Measurements from ENCODE around the gene KLHL3. TPM values are rescaled to one million over a fixed set of nuclear protein-coding genes. Genes with fewer than 3 reads are reported as not detected.

KLHL3 gene
- total and polyA plus RNA-seq, 9 of the 15 experiments (the other 6 are each of a cell fraction or from before 2014, with no cell fraction given) = under 0.01 to 1.5 (median 0.22) TPM

DNA sequence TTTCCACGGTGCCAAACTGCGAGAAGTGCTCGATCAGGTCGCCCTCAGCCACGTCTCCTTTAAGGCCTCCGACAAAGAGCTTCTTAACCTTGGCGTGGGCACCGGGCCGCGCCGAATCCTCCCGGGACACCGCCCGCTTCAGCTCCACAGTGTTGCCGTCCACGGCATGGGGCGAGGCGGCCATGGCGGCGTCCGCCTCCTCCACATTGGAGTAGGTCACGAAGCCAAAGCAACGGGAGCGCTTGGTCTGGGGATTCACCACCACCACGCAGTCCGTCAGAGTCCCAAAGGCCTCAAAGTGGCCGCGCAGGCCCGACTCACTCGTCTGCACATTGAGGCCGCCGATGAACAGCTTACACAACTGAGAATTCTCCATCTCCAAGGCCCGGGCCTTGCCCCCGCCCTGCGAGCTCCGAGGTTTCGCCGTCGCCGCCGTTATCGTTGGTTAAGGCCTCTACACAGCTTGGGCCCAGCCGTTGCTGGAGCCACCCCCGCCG, 17.9 kb upstream of the KLHL3 start (continued):
- TF ChIP-seq, protein P1, sequence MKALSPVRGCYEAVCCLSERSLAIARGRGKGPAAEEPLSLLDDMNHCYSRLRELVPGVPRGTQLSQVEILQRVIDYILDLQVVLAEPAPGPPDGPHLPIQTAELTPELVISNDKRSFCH (CRISPR knock-in tag; IDR thresholded peaks at IDR 0.05) = no peak
- TF ChIP-seq, protein P1 (tag; IDR thresholded peaks at IDR 0.05) = 0 out of 2 replicates have a peak, but pooled peaks have one; percentile 27
- TF ChIP-seq ZNF586 (CRISPR knock-in tag; conservative IDR thresholded peaks at IDR 0.05) = no peak
- TF ChIP-seq, protein P2, sequence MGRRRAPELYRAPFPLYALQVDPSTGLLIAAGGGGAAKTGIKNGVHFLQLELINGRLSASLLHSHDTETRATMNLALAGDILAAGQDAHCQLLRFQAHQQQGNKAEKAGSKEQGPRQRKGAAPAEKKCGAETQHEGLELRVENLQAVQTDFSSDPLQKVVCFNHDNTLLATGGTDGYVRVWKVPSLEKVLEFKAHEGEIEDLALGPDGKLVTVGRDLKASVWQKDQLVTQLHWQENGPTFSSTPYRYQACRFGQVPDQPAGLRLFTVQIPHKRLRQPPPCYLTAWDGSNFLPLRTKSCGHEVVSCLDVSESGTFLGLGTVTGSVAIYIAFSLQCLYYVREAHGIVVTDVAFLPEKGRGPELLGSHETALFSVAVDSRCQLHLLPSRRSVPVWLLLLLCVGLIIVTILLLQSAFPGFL (CRISPR knock-in tag; IDR thresholded peaks at IDR 0.05) = no peak
- TF ChIP-seq, protein P3, sequence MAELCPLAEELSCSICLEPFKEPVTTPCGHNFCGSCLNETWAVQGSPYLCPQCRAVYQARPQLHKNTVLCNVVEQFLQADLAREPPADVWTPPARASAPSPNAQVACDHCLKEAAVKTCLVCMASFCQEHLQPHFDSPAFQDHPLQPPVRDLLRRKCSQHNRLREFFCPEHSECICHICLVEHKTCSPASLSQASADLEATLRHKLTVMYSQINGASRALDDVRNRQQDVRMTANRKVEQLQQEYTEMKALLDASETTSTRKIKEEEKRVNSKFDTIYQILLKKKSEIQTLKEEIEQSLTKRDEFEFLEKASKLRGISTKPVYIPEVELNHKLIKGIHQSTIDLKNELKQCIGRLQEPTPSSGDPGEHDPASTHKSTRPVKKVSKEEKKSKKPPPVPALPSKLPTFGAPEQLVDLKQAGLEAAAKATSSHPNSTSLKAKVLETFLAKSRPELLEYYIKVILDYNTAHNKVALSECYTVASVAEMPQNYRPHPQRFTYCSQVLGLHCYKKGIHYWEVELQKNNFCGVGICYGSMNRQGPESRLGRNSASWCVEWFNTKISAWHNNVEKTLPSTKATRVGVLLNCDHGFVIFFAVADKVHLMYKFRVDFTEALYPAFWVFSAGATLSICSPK (IDR thresholded peaks at IDR 0.05; ENCODE audit: borderline replicate concordance) = 0 out of 2 replicates have a peak, but pooled peaks have one; percentile 68
- TF ChIP-seq, protein P4, sequence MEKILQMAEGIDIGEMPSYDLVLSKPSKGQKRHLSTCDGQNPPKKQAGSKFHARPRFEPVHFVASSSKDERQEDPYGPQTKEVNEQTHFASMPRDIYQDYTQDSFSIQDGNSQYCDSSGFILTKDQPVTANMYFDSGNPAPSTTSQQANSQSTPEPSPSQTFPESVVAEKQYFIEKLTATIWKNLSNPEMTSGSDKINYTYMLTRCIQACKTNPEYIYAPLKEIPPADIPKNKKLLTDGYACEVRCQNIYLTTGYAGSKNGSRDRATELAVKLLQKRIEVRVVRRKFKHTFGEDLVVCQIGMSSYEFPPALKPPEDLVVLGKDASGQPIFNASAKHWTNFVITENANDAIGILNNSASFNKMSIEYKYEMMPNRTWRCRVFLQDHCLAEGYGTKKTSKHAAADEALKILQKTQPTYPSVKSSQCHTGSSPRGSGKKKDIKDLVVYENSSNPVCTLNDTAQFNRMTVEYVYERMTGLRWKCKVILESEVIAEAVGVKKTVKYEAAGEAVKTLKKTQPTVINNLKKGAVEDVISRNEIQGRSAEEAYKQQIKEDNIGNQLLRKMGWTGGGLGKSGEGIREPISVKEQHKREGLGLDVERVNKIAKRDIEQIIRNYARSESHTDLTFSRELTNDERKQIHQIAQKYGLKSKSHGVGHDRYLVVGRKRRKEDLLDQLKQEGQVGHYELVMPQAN (IDR thresholded peaks at IDR 0.05; ENCODE audit: borderline replicate concordance) = peak; percentile 59
- TF ChIP-seq EGR1 (conservative IDR thresholded peaks at IDR 0.05) = no peak
- TF ChIP-seq SUPT5H (IDR thresholded peaks at IDR 0.05) = no peak
- peak; percentile 24; the same call in 1 of the 2 replicates for TF ChIP-seq NR3C1 (CRISPR knock-in tag; IDR thresholded peaks at IDR 0.05)
- TF ChIP-seq, protein P5, sequence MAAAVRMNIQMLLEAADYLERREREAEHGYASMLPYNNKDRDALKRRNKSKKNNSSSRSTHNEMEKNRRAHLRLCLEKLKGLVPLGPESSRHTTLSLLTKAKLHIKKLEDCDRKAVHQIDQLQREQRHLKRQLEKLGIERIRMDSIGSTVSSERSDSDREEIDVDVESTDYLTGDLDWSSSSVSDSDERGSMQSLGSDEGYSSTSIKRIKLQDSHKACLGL (CRISPR knock-in tag; IDR thresholded peaks at IDR 0.05; ENCODE audit: borderline replicate concordance, poor library complexity, severe bottlenecking) = no peak
- TF ChIP-seq HDAC1 (IDR thresholded peaks at IDR 0.05) = peak in 1 of 2 experiments; percentile 34; a peak in 1 of 4 replicates
- TF ChIP-seq RBFOX2 (IDR thresholded peaks at IDR 0.05; ENCODE audit: low read depth, low read length) = peak; percentile 78
- no peak for TF ChIP-seq ZNF224 (CRISPR knock-in tag; IDR thresholded peaks at IDR 0.05)
- TF ChIP-seq, protein P6, sequence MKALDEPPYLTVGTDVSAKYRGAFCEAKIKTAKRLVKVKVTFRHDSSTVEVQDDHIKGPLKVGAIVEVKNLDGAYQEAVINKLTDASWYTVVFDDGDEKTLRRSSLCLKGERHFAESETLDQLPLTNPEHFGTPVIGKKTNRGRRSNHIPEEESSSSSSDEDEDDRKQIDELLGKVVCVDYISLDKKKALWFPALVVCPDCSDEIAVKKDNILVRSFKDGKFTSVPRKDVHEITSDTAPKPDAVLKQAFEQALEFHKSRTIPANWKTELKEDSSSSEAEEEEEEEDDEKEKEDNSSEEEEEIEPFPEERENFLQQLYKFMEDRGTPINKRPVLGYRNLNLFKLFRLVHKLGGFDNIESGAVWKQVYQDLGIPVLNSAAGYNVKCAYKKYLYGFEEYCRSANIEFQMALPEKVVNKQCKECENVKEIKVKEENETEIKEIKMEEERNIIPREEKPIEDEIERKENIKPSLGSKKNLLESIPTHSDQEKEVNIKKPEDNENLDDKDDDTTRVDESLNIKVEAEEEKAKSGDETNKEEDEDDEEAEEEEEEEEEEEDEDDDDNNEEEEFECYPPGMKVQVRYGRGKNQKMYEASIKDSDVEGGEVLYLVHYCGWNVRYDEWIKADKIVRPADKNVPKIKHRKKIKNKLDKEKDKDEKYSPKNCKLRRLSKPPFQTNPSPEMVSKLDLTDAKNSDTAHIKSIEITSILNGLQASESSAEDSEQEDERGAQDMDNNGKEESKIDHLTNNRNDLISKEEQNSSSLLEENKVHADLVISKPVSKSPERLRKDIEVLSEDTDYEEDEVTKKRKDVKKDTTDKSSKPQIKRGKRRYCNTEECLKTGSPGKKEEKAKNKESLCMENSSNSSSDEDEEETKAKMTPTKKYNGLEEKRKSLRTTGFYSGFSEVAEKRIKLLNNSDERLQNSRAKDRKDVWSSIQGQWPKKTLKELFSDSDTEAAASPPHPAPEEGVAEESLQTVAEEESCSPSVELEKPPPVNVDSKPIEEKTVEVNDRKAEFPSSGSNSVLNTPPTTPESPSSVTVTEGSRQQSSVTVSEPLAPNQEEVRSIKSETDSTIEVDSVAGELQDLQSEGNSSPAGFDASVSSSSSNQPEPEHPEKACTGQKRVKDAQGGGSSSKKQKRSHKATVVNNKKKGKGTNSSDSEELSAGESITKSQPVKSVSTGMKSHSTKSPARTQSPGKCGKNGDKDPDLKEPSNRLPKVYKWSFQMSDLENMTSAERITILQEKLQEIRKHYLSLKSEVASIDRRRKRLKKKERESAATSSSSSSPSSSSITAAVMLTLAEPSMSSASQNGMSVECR (CRISPR knock-in tag; IDR thresholded peaks at IDR 0.05) = peak; percentile 55
- TF ChIP-seq OTX1 (CRISPR knock-in tag; IDR thresholded peaks at IDR 0.05) = 0 out of 2 replicates have a peak, but pooled peaks have one; percentile 16
- peak; percentile 71; the same call in 1 of the 2 replicates for TF ChIP-seq ZNF232 (CRISPR knock-in tag; IDR thresholded peaks at IDR 0.05)
- TF ChIP-seq CBX5 (IDR thresholded peaks at IDR 0.05; ENCODE audit: borderline replicate concordance, low read depth) = no peak
- TF ChIP-seq SMAD1 (IDR thresholded peaks at IDR 0.05; ENCODE audit: low read depth, low read length, partially characterized antibody) = no peak
